Muscle of leg (tissue), 11 donors: ENCODE results near the gene PRDM4. TPM values are rescaled to one million over a fixed set of nuclear protein-coding genes. Genes with fewer than 3 reads are reported as not detected.

Experiments used
- DNase-seq: peaks from one replicate; pipeline ENCODE4 v3.0.0; 2013
- H3K27ac ChIP-seq: one replicate; pipeline ENCODE4 v1.5.1; 2013; ENCODE audit warnings: mild to moderate bottlenecking, low read length, control low read depth
- H3K27me3 ChIP-seq: one replicate; pipeline ENCODE4 v1.6.1; 2013; ENCODE audit warnings: low read length; ENCODE audit not compliant: control insufficient read depth, insufficient read depth
- H3K36me3 ChIP-seq: one replicate; pipeline ENCODE4 v1.6.1; 2013; ENCODE audit warnings: low read length; ENCODE audit not compliant: control insufficient read depth, insufficient read depth
- H3K4me1 ChIP-seq: one replicate; pipeline ENCODE4 v1.6.1; 2013; ENCODE audit warnings: low read length; ENCODE audit not compliant: control insufficient read depth, insufficient read depth
- H3K4me3 ChIP-seq: one replicate; pipeline ENCODE4 v1.5.1; 2013; ENCODE audit warnings: low read length, control low read depth
- H3K9me3 ChIP-seq: replicated peaks from 2 replicates; pipeline ENCODE4 v1.6.1; 2013; ENCODE audit warnings: low read depth, low read length; ENCODE audit not compliant: control insufficient read depth
- WGBS: methylation state at CpG from one replicate; pipeline ENCODE4 v1.1.5; 2013; ENCODE audit warnings: missing lambda C conversion rate; ENCODE audit not compliant: insufficient coverage; 5-methylcytosine and 5-hydroxymethylcytosine counted together
- polyA plus RNA-seq, 8 donors: library from polyadenylated mRNA; unstranded; fragments of 120-200 nt; gene quantifications; one replicate each; pipeline versions ENCODE4 v1.2.1 to v1.2.3, GENCODE V29; 2013; ENCODE audit warnings: inconsistent platforms in 1 of 8, low replicate concordance in 1 of 8; ENCODE audit not compliant: insufficient read length in 8 of 8, insufficient read depth in 1 of 8
- total RNA-seq: library from RNA; stranded (reverse); fragments of 120-200 nt; gene quantifications from one replicate; pipeline ENCODE4 v1.2.4, GENCODE V29; 2013

PRDM4 gene
- total and polyA plus RNA-seq, 9 donors, result 15.0 to 19.6 (median 16.8) TPM

GRCh38 chr12:107788690-107789458 is 27.9 kb upstream of the PRDM4 start:
- WGBS, result 63% methylated on average over 5 of the region's 17 CpGs
- Histone ChIP-seq H3K4me3 (no peak overlapping the region), H3K36me3 (no peaks in the 10 kb centered on the region), H3K9me3 (no peaks in the 10 kb centered on the region), H3K27ac (no peak overlapping the region), H3K4me1 (no peaks in the 10 kb centered on the region), H3K27me3 (no peaks in the 10 kb centered on the region)
- no peak for DNase-seq

- Histone ChIP-seq H3K36me3 (no peaks in the 10 kb centered on the region), H3K27me3 (no peaks in the 10 kb centered on the region), H3K27ac (no peak overlapping the region), H3K4me3 (no peak overlapping the region), H3K4me1 (no peaks in the 10 kb centered on the region), H3K9me3 (no peaks in the 10 kb centered on the region)
- WGBS, result no CpG with 5 or more reads among the region's 2 CpGs
- DNase-seq, result no peak
Observed at GRCh38 chr12:107788281-107788680, 27.3 kb upstream of the PRDM4 start.

- no peak for DNase-seq
- Histone ChIP-seq H3K27me3 (peaks cover 2% of the 10 kb centered on the region), H3K4me3 (no peak overlapping the region), H3K36me3 (no peaks in the 10 kb centered on the region), H3K27ac (no peak overlapping the region), H3K4me1 (no peaks in the 10 kb centered on the region), H3K9me3 (no peaks in the 10 kb centered on the region)
- 80% methylated on average over 1 of the region's 6 CpGs for WGBS
Observed at GRCh38 chr12:107783406-107784376, 22.8 kb upstream of the PRDM4 start.

GRCh38 chr12:107782067-107782466 is 21.1 kb upstream of the PRDM4 start:
- Histone ChIP-seq H3K27me3 (peaks cover 11% of the 10 kb centered on the region), H3K4me1 (no peaks in the 10 kb centered on the region), H3K9me3 (no peaks in the 10 kb centered on the region), H3K4me3 (no peak overlapping the region), H3K36me3 (no peaks in the 10 kb centered on the region), H3K27ac (no peak overlapping the region)
- DNase-seq, result no peak
- WGBS, result 72% methylated on average over 2 of the region's 2 CpGs

GRCh38 chr12:107780298-107780697 is 19.4 kb upstream of the PRDM4 start:
- no peaks in the 10 kb centered on the region for H3K36me3 ChIP-seq
- WGBS, result 63% methylated on average over 1 of the region's 1 CpG
- no peaks in the 10 kb centered on the region for H3K9me3 ChIP-seq
- peaks cover 21% of the 10 kb centered on the region for H3K27me3 ChIP-seq
- H3K4me3 ChIP-seq, result no peak overlapping the region
- H3K4me1 ChIP-seq, result no peaks in the 10 kb centered on the region
- no peak overlapping the region for H3K27ac ChIP-seq
- DNase-seq, result peak; percentile 15

GRCh38 chr12:107779077-107779831 is 18.3 kb upstream of the PRDM4 start:
- peak; percentile 61 for DNase-seq
- Histone ChIP-seq H3K4me1 (no peaks in the 10 kb centered on the region), H3K27ac (no peak overlapping the region), H3K36me3 (no peaks in the 10 kb centered on the region), H3K4me3 (no peak overlapping the region), H3K27me3 (peaks cover 32% of the 10 kb centered on the region), H3K9me3 (no peaks in the 10 kb centered on the region)
- 69% methylated on average over 7 of the region's 7 CpGs for WGBS

- no peaks in the 10 kb centered on the region for H3K4me1 ChIP-seq
- 41% methylated on average over 9 of the region's 11 CpGs for WGBS
- no peak overlapping the region for H3K27ac ChIP-seq
- H3K36me3 ChIP-seq, result no peaks in the 10 kb centered on the region
- peak; percentile 40 for DNase-seq
- H3K4me3 ChIP-seq, result no peak overlapping the region
- peaks cover 33% of the 10 kb centered on the region for H3K27me3 ChIP-seq
- no peaks in the 10 kb centered on the region for H3K9me3 ChIP-seq
Observed at GRCh38 chr12:107778383-107779025, 17.6 kb upstream of the PRDM4 start.

- WGBS, result 36% methylated on average over 3 of the region's 6 CpGs
- Histone ChIP-seq H3K4me3 (no peak overlapping the region), H3K27ac (no peak overlapping the region), H3K27me3 (peaks cover 37% of the 10 kb centered on the region), H3K9me3 (no peaks in the 10 kb centered on the region), H3K36me3 (no peaks in the 10 kb centered on the region), H3K4me1 (no peaks in the 10 kb centered on the region)
- DNase-seq, result no peak
Observed at GRCh38 chr12:107776171-107776570, 15.2 kb upstream of the PRDM4 start.

GRCh38 chr12:107775093-107775721 is 14.3 kb upstream of the PRDM4 start:
- Histone ChIP-seq H3K4me3 (no peak overlapping the region), H3K4me1 (no peaks in the 10 kb centered on the region), H3K27ac (no peak overlapping the region), H3K27me3 (peaks cover 37% of the 10 kb centered on the region), H3K36me3 (no peaks in the 10 kb centered on the region), H3K9me3 (no peaks in the 10 kb centered on the region)
- WGBS, result 1% methylated on average over 66 of the region's 66 CpGs
- peak; percentile 10 for DNase-seq
